ENCODE results near the gene COX6A2.

GRCh38 chr16:31401436-31401835, 26.7 kb downstream of the COX6A2 start:
- TF ChIP-seq CTCF (conservative IDR thresholded peaks at IDR 0.05 in 1 of 2, IDR thresholded peaks at IDR 0.05 in 1 of 2; ENCODE audit: low read depth in 1 of 2, low read length in 2 of 2) (no peak), EZH2 (IDR thresholded peaks at IDR 0.05; ENCODE audit: low read length, missing control alignments) (no peak)

Data from fibroblast of lung (primary cell).